ENCODE measurements around the gene DUSP22. TPM values are rescaled to one million over a fixed set of nuclear protein-coding genes. Genes with fewer than 3 reads are reported as not detected.

DUSP22 gene
- total RNA-seq, 1 experiment from 2014 or later: 34.8 TPM

DNA sequence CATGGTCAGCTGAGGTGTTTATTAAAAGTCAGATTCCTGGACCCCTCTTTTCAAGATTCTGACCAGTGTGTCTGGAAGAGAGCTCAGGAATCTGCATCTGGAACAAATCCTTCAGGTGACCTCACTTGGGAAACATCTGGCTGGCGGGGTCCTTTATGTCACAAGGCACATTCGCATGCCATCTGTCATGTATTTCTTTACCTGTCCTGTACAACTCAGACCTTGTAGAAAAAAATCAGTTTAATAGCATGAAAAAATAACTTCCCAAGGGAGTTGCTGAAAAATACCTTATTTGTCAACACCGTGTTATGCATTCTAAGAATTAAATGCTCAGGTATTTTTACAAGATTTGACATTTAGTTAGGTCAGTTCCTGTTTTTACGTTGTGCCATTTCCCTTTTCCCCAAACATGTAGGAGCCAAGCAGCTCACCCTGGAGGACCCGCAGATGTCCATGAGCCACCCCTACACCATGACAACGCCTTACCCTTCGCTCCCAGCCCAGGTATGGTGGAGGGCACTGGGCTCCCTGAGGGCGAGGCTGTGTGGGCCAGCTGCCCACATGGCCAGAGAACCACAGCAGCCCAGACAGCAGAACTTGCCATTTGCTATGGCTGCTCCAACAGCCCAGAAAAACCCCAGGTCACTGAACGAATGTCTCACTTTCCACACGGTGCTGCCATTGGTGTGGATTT lies 103.3 kb downstream of the DUSP22 start:
- CTCF ChIA-PET: no interaction called here
- peaks cover 5% of the 10 kb centered on the region for H3K27me3 ChIP-seq (ENCODE audit: control insufficient read depth, insufficient read depth, low read length)
- no peak overlapping the region for H3K4me3 ChIP-seq (ENCODE audit: low read depth in 2 of 2, low read length in 2 of 2)
- H3K36me3 ChIP-seq (ENCODE audit: control insufficient read depth, insufficient read depth, low read length): no peaks in the 10 kb centered on the region
- H3K27ac ChIP-seq (ENCODE audit: low read length): no peak overlapping the region
- ATAC-seq: no peak
- no peaks in the 10 kb centered on the region for H3K9me3 ChIP-seq (ENCODE audit: control insufficient read depth, insufficient read depth, low read depth, low read length)
- TF ChIP-seq, protein P1, sequence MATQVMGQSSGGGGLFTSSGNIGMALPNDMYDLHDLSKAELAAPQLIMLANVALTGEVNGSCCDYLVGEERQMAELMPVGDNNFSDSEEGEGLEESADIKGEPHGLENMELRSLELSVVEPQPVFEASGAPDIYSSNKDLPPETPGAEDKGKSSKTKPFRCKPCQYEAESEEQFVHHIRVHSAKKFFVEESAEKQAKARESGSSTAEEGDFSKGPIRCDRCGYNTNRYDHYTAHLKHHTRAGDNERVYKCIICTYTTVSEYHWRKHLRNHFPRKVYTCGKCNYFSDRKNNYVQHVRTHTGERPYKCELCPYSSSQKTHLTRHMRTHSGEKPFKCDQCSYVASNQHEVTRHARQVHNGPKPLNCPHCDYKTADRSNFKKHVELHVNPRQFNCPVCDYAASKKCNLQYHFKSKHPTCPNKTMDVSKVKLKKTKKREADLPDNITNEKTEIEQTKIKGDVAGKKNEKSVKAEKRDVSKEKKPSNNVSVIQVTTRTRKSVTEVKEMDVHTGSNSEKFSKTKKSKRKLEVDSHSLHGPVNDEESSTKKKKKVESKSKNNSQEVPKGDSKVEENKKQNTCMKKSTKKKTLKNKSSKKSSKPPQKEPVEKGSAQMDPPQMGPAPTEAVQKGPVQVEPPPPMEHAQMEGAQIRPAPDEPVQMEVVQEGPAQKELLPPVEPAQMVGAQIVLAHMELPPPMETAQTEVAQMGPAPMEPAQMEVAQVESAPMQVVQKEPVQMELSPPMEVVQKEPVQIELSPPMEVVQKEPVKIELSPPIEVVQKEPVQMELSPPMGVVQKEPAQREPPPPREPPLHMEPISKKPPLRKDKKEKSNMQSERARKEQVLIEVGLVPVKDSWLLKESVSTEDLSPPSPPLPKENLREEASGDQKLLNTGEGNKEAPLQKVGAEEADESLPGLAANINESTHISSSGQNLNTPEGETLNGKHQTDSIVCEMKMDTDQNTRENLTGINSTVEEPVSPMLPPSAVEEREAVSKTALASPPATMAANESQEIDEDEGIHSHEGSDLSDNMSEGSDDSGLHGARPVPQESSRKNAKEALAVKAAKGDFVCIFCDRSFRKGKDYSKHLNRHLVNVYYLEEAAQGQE (IDR thresholded peaks at IDR 0.05; ENCODE audit: insufficient read depth in 1 of 2, low read depth in 2 of 2, low read length in 1 of 2): no peak
- TF ChIP-seq SIN3A (IDR thresholded peaks at IDR 0.05; ENCODE audit: borderline replicate concordance, insufficient read depth, low read depth, low read length) (no peak), TCF7L2 (IDR thresholded peaks at IDR 0.05; ENCODE audit: low read depth, low read length) (no peak), POLR2AphosphoS5 (IDR thresholded peaks at IDR 0.05; ENCODE audit: low read depth, low read length) (no peak)
- TF ChIP-seq, protein P2, sequence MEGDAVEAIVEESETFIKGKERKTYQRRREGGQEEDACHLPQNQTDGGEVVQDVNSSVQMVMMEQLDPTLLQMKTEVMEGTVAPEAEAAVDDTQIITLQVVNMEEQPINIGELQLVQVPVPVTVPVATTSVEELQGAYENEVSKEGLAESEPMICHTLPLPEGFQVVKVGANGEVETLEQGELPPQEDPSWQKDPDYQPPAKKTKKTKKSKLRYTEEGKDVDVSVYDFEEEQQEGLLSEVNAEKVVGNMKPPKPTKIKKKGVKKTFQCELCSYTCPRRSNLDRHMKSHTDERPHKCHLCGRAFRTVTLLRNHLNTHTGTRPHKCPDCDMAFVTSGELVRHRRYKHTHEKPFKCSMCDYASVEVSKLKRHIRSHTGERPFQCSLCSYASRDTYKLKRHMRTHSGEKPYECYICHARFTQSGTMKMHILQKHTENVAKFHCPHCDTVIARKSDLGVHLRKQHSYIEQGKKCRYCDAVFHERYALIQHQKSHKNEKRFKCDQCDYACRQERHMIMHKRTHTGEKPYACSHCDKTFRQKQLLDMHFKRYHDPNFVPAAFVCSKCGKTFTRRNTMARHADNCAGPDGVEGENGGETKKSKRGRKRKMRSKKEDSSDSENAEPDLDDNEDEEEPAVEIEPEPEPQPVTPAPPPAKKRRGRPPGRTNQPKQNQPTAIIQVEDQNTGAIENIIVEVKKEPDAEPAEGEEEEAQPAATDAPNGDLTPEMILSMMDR (IDR thresholded peaks at IDR 0.05): no peak
- intact Hi-C loops (cut with micrococcal nuclease; ENCODE audit: unreplicated experiment) (no loop called here), in situ Hi-C loops (cut with HindIII; ENCODE audit: low pct_unique_long_range_greater_than_20kb, low sequenced_read_pairs) (no loop called here)
- no peak for DNase-seq (ENCODE audit: low read depth, low spot score)
- no TSS peak for BruUV-seq (replicated peaks)
- POLR2A ChIA-PET: no interaction called here
- no peaks in the 10 kb centered on the region; the same call in 1 of the 2 replicates for H3K4me1 ChIP-seq (ENCODE audit: control insufficient read depth, insufficient read depth, low read length)

DNA sequence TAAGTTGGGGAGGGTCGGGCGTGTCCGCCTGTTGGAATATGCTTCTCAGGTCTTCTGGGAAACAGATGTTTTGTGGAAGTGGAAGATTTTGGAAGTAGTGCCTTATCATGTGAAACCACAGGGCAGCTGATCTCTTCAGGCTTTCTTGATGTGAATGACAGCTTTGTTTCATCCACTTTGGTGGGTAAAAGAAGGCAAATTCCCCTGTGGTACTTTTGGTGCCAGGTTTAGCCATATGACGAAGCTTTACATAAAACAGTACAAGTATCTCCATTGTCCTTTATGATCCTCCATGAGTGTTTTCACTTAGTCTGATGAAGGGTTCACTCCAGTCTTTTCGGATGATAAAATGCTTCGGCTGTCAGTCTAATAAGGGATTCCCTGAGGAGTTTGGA lies 103.8 kb downstream of the DUSP22 start:
- BruUV-seq (replicated peaks): no TSS peak
- intact Hi-C loops (cut with micrococcal nuclease; ENCODE audit: unreplicated experiment): no loop called here
- no peak for TF ChIP-seq POLR2AphosphoS5 (IDR thresholded peaks at IDR 0.05; ENCODE audit: low read depth, low read length)
- TF ChIP-seq SIN3A (IDR thresholded peaks at IDR 0.05; ENCODE audit: borderline replicate concordance, insufficient read depth, low read depth, low read length): no peak
- TF ChIP-seq, protein P2 (IDR thresholded peaks at IDR 0.05): no peak
- TF ChIP-seq TCF7L2 (IDR thresholded peaks at IDR 0.05; ENCODE audit: low read depth, low read length): no peak
- TF ChIP-seq, protein P1 (IDR thresholded peaks at IDR 0.05; ENCODE audit: insufficient read depth in 1 of 2, low read depth in 2 of 2, low read length in 1 of 2): no peak
- Histone ChIP-seq H3K36me3 (ENCODE audit: control insufficient read depth, insufficient read depth, low read length) (no peaks in the 10 kb centered on the region), H3K4me1 (ENCODE audit: control insufficient read depth, insufficient read depth, low read length) (no peaks in the 10 kb centered on the region; the same call in 1 of the 2 replicates), H3K9me3 (ENCODE audit: control insufficient read depth, insufficient read depth, low read depth, low read length) (no peaks in the 10 kb centered on the region), H3K4me3 (ENCODE audit: low read depth in 2 of 2, low read length in 2 of 2) (no peak overlapping the region), H3K27ac (ENCODE audit: low read length) (no peak overlapping the region), H3K27me3 (ENCODE audit: control insufficient read depth, insufficient read depth, low read length) (peaks cover 5% of the 10 kb centered on the region)
- ATAC-seq (no peak), DNase-seq (ENCODE audit: low read depth, low spot score) (no peak)
- ChIA-PET CTCF (no interaction called here), POLR2A (no interaction called here)
- in situ Hi-C loops (cut with HindIII; ENCODE audit: low pct_unique_long_range_greater_than_20kb, low sequenced_read_pairs): no loop called here
